ENCODE results near the gene DNASE1L1.

DNA sequence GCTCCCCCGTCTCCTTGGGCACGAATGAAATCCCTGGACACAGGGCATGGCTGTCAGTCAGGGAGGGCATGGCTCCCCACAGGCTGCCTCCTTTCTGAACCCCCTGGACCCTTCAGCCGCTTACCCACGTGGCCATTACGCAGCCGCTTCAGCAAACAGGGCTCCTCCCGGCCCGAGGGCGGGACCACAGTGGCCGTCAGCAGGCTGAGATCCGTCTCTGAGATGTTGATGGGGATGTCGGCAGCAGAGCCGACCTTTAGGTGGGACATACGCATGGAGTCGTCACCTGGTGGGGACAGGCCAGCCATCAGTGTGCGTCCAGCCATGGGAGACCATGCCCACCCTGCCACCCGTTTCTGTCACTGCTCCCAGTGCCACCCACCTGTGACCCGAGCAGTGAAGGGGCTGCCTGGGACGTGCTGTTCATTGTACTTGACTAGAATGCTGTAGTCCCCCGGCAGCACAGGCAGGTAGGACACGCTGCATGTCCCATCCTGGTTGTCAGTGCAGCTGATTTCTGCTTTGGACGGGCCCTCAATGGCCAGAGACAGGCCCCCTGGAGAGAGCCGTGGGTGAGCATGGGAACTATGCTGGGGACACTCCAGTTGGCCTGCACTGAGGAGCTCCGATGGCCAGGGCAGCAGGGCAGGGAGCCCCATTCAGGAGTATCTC lies 55.7 kb downstream of the DNASE1L1 start:
- TF ChIP-seq, protein P1, sequence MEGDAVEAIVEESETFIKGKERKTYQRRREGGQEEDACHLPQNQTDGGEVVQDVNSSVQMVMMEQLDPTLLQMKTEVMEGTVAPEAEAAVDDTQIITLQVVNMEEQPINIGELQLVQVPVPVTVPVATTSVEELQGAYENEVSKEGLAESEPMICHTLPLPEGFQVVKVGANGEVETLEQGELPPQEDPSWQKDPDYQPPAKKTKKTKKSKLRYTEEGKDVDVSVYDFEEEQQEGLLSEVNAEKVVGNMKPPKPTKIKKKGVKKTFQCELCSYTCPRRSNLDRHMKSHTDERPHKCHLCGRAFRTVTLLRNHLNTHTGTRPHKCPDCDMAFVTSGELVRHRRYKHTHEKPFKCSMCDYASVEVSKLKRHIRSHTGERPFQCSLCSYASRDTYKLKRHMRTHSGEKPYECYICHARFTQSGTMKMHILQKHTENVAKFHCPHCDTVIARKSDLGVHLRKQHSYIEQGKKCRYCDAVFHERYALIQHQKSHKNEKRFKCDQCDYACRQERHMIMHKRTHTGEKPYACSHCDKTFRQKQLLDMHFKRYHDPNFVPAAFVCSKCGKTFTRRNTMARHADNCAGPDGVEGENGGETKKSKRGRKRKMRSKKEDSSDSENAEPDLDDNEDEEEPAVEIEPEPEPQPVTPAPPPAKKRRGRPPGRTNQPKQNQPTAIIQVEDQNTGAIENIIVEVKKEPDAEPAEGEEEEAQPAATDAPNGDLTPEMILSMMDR (IDR thresholded peaks at IDR 0.05; ENCODE audit: borderline replicate concordance, extremely low read depth, low read length, poor library complexity, severe bottlenecking), result no peak
- no peak for TF ChIP-seq EZH2 (IDR thresholded peaks at IDR 0.05; ENCODE audit: borderline replicate concordance, low read depth, low read length, severe bottlenecking)

All from DND-41 (cell line).